K562 (cell line): ENCODE results near the gene SMARCA1. TPM values are rescaled to one million over a fixed set of nuclear protein-coding genes. Genes with fewer than 3 reads are reported as not detected.

Source experiments
- ATAC-seq: fragments of 200-7000 bp; cut with Tn5 transposase; 3 replicates; pipeline ENCODE4 v1.9.1; 2020; ENCODE audit warnings: moderate library complexity
- BruUV-seq: library from RNA; stranded (reverse); fragments of 400-500 nt; replicated peaks from 2 replicates; lab custom pipeline; 2021; lab: Mats Ljungman, UMichigan
- CTCF ChIA-PET: fragments of 300-600 bp; formaldehyde crosslinking; extraction: SDS; loops from one replicate; lab custom pipeline; 2021; ENCODE audit warnings: low intra/inter-chr PET ratio; lab: Yijun Ruan, JAX
- POLR2A ChIA-PET: fragments of 300-600, 350-650 bp; sonication (Branson Sonifier 250); formaldehyde crosslinking; extraction: SDS; loops from one replicate; lab custom pipeline; 2021; ENCODE audit warnings: antibody characterized with exemption, inconsistent platforms; lab: Yijun Ruan, JAX
- DNase-seq, 4 experiments: peaks; one replicate each; pipeline versions ENCODE4 v3.0.0 to v3.0.0-alpha.2; 2011 to 2018; ENCODE audit warnings: low spot score in 3 of 4, mixed read lengths in 3 of 4; ENCODE audit errors: extremely low read depth in 1 of 4
- FAIRE-seq: peaks from 2 replicates; lab custom pipeline; 2011; peaks lifted over from hg19 to GRCh38; lab: Jason Lieb, UNC
- H2AFZ ChIP-seq: 2 replicates; pipeline ENCODE4 v1.6.0; 2011; ENCODE audit warnings: low read depth, low read length, control low read depth, inconsistent platforms
- H3K27ac ChIP-seq: fragments of 200-600 bp; 3 replicates; pipeline ENCODE4 v1.8.0; 2011; ENCODE audit warnings: low read depth, mild to moderate bottlenecking, control low read depth, inconsistent platforms, low read length, moderate library complexity, mixed read lengths; ENCODE audit errors: extremely low read depth
- H3K27me3 ChIP-seq, 2 experiments: fragments of 300-600 bp in 1 of 2; 2 replicates in 1 of 2; 3 replicates in 1 of 2; pipeline versions ENCODE4 v1.6.0 to v1.8.0; 2011; ENCODE audit warnings: inconsistent platforms in 2 of 2, low read length in 2 of 2, mild to moderate bottlenecking in 1 of 2, mixed read lengths in 1 of 2, moderate library complexity in 1 of 2; ENCODE audit not compliant: control insufficient read depth in 2 of 2, insufficient read depth in 2 of 2
- H3K36me3 ChIP-seq: fragments of 300-600 bp; 3 replicates; pipeline ENCODE4 v1.8.0; 2011; ENCODE audit warnings: mild to moderate bottlenecking, low read length, inconsistent platforms; ENCODE audit not compliant: control insufficient read depth, insufficient read depth
- H3K4me1 ChIP-seq, 2 experiments: fragments of 200-600 bp in 1 of 2; replicated peaks in 1 of 2; 2 replicates in 1 of 2; 3 replicates in 1 of 2; pipeline versions ENCODE4 v1.5.1 to v1.8.0; 2011; ENCODE audit warnings: inconsistent platforms in 2 of 2, low read length in 2 of 2, mild to moderate bottlenecking in 1 of 2, mixed read lengths in 1 of 2, moderate library complexity in 1 of 2; ENCODE audit not compliant: control insufficient read depth in 2 of 2, insufficient read depth in 2 of 2
- H3K4me2 ChIP-seq: 2 replicates; pipeline ENCODE4 v1.6.1; 2011; ENCODE audit warnings: low read length, control low read depth, inconsistent platforms, mixed read lengths; ENCODE audit not compliant: insufficient read depth
- H3K4me3 ChIP-seq: fragments of 200-600 bp; sonication (generic), shearing (Covaris generic); 2 replicates; pipeline ENCODE4 v1.5.1; 2016; ENCODE audit warnings: control low read depth, inconsistent platforms
- H3K79me2 ChIP-seq: fragments of 200-600 bp; 3 replicates; pipeline ENCODE4 v1.8.0; 2011; ENCODE audit warnings: low read length, inconsistent platforms; ENCODE audit not compliant: control insufficient read depth, insufficient read depth
- H3K9ac ChIP-seq, 2 experiments: 2 replicates each; pipeline versions ENCODE4 v1.6.0 to v1.6.1; 2011; ENCODE audit warnings: low read depth in 2 of 2, low read length in 2 of 2, control low read depth in 1 of 2, inconsistent platforms in 1 of 2, mild to moderate bottlenecking in 1 of 2, mixed read lengths in 1 of 2; ENCODE audit not compliant: insufficient read depth in 1 of 2
- H3K9me1 ChIP-seq: one replicate; pipeline ENCODE4 v1.6.0; 2011; ENCODE audit warnings: inconsistent platforms, mild to moderate bottlenecking, low read length, moderate library complexity; ENCODE audit not compliant: control insufficient read depth, insufficient read depth
- H3K9me3 ChIP-seq: replicated peaks from 2 replicates; pipeline ENCODE4 v1.5.1; 2011; ENCODE audit warnings: low read depth, low read length, inconsistent platforms; ENCODE audit not compliant: control insufficient read depth, insufficient read depth
- H4K20me1 ChIP-seq: replicated peaks from 2 replicates; pipeline ENCODE4 v1.6.1; 2011; ENCODE audit warnings: low read length, inconsistent platforms, mixed read lengths; ENCODE audit not compliant: control insufficient read depth, insufficient read depth
- CCNT2 ChIP-seq: IDR thresholded peaks from 2 replicates; pipeline ENCODE4 v1.6.1; 2011; ENCODE audit warnings: borderline replicate concordance, low read depth, mild to moderate bottlenecking, moderate library complexity, mixed read lengths, low read length; ENCODE audit not compliant: insufficient read length; ENCODE audit errors: extremely low read depth
- GATA2 ChIP-seq: sonication (generic); formaldehyde crosslinking; IDR thresholded peaks from 2 replicates; pipeline ENCODE4 v1.4.0; 2020; ENCODE audit warnings: mild to moderate bottlenecking, missing genetic modification reagents
- MCM2 ChIP-seq: fragments of 450-650 bp; IDR thresholded peaks from 2 replicates; pipeline ENCODE4 v1.6.1; 2017; ENCODE audit warnings: low read depth, mild to moderate bottlenecking
- MTA2 ChIP-seq: fragments of 450-650 bp; IDR thresholded peaks from 2 replicates; pipeline ENCODE4 v1.6.1; 2016; ENCODE audit warnings: low read depth
- SNAPC5 ChIP-seq: fragments of 250-450 bp; sonication (Bioruptor Pico); IDR thresholded peaks from 2 replicates; pipeline ENCODE4 v1.8.0; 2021; ENCODE audit warnings: moderate library complexity, mild to moderate bottlenecking, inconsistent platforms
- TFE3 ChIP-seq: fragments of 450-650 bp; formaldehyde crosslinking; IDR thresholded peaks from 2 replicates; pipeline ENCODE4 v1.4.0; 2020; ENCODE audit warnings: mild to moderate bottlenecking, mixed read lengths
- ZNF398 ChIP-seq: fragments of 250-450 bp; sonication (Bioruptor Pico); IDR thresholded peaks from 2 replicates; pipeline ENCODE4 v1.8.0; 2021; ENCODE audit warnings: moderate library complexity, mild to moderate bottlenecking, inconsistent platforms
- WGBS: fragments of 100-300 bp; shearing (Covaris generic); methylation state at CpG from one replicate; pipeline ENCODE4 v1.1.6; 2016; ENCODE audit warnings: low coverage, mixed read lengths; ENCODE audit not compliant: insufficient coverage; ENCODE audit errors: missing lambda C conversion rate; 5-methylcytosine and 5-hydroxymethylcytosine counted together
- in situ Hi-C: fragments of 300-500 bp; cut with MboI; formaldehyde crosslinking; loops from 4 replicates; pipeline ENCODE4 v1.15.0; 2018; ENCODE audit warnings: inconsistent platforms, mixed read lengths
- intact Hi-C: fragments of 100-400 bp; cut with micrococcal nuclease; formaldehyde crosslinking; loops from 2 replicates; pipeline ENCODE4 v1.14.2; 2022
- polyA plus RNA-seq, 8 experiments: library from polyadenylated mRNA; depleted of rRNA in 4 of 8; stranded (reverse) in 5 of 8; unstranded in 3 of 8; fragments of >200 nt; fragmentation: Nextera tagmentation in 2 of 8; fragmentation: Illumina TruSeq in 1 of 8; extraction: Ambion mirVana in 2 of 8; extraction: Trizol in 1 of 8; gene quantifications; 2 replicates each; pipeline versions ENCODE4 v1.2.1 to v1.2.3, GENCODE V29; 2011 to 2014; ENCODE audit warnings: inconsistent platforms in 1 of 8, missing spikeins in 1 of 8
- total RNA-seq, 7 experiments: library from RNA; depleted of rRNA in 6 of 7; stranded (reverse); fragments of >200 nt in 6 of 7; fragmentation: Illumina TruSeq in 2 of 7; extraction: Trizol in 2 of 7; gene quantifications; 2 replicates each; pipeline versions ENCODE4 v1.2.1 to v1.2.3, GENCODE V29; 2011 to 2021; ENCODE audit warnings: low replicate concordance in 1 of 7

Gene SMARCA1
- total and polyA plus RNA-seq, 9 of the 15 experiments (the other 6 are each of a cell fraction or from before 2014, with no cell fraction given) = 0.42 to 3.0 (median 2.0) TPM

GRCh38 chrX:129525896-129526295 lies 2.6 kb upstream of the SMARCA1 start:
- ChIA-PET POLR2A (no interaction called here), CTCF (no interaction called here)
- Histone ChIP-seq H3K79me2 (no peaks in the 10 kb centered on the region), H3K4me1 (peaks cover 0 to 12% of the 10 kb centered on the region in 2 experiments; a peak in 2 of 5 replicates), H3K27me3 (no peaks in the 10 kb centered on the region), H3K9me1 (no peaks in the 10 kb centered on the region), H3K9me3 (no peaks in the 10 kb centered on the region), H3K9ac (no peak overlapping the region), H3K36me3 (no peaks in the 10 kb centered on the region), H3K27ac (no peak overlapping the region), H3K4me2 (no peak overlapping the region), H4K20me1 (no peaks in the 10 kb centered on the region), H2AFZ (no peak overlapping the region), H3K4me3 (no peak overlapping the region)
- 3% methylated on average over 3 of the region's 3 CpGs for WGBS
- in situ Hi-C loops (no loop called here), intact Hi-C loops (no loop called here)
- FAIRE-seq (no peak), DNase-seq (no peak), ATAC-seq (no peak)
- TF ChIP-seq MCM2 = no peak
- no peak for TF ChIP-seq ZNF398 (CRISPR knock-in tag)
- BruUV-seq = no TSS peak

GRCh38 chrX:129525162-129525561 lies 1.9 kb upstream of the SMARCA1 start:
- Histone ChIP-seq H4K20me1 (no peaks in the 10 kb centered on the region), H2AFZ (no peak overlapping the region), H3K4me1 (peaks cover 0 to 12% of the 10 kb centered on the region in 2 experiments; a peak in 2 of 5 replicates), H3K79me2 (no peaks in the 10 kb centered on the region), H3K4me2 (no peak overlapping the region), H3K9me1 (no peaks in the 10 kb centered on the region), H3K9me3 (no peaks in the 10 kb centered on the region), H3K9ac (no peak overlapping the region), H3K4me3 (no peak overlapping the region), H3K27ac (no peak overlapping the region), H3K36me3 (no peaks in the 10 kb centered on the region), H3K27me3 (no peaks in the 10 kb centered on the region)
- CTCF ChIA-PET = no interaction called here
- ATAC-seq (no peak), FAIRE-seq (no peak), DNase-seq (no peak)
- intact Hi-C loops = no loop called here
- in situ Hi-C loops = no loop called here
- POLR2A ChIA-PET = no interaction called here
- WGBS = 50% methylated on average over 4 of the region's 4 CpGs
- BruUV-seq = no TSS peak
- TF ChIP-seq GATA2 = no peak
- TF ChIP-seq SNAPC5 (CRISPR knock-in tag) = no peak
- TF ChIP-seq CCNT2 = no peak
- TF ChIP-seq MTA2 = no peak
- TF ChIP-seq TFE3 (CRISPR knock-in tag) = no peak
